ENCODE measurements around the gene PARP4.

DNA sequence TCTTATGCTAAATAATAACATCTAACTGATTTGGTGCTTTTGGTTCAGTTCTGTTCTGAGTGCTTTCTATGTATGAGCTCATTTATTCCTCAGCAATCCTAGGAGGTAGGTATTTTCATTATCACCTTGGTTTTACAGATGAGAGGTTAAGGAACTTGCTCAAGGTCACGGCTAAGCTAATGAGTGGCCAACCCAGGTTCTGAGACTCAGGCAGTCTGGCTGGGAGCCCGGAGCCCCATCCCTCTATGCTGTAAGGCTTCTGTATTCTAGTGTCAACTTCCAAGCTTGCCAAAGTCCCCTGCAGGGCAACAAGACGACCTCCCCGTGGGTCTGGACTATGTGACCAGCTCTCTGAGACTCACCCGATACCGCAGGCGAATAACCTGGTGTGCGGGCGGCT, 60.5 kb downstream of the PARP4 start:
- TF ChIP-seq EZH2 (IDR thresholded peaks at IDR 0.05; ENCODE audit: borderline replicate concordance, low read depth, low read length, severe bottlenecking), result no peak
- TF ChIP-seq POLR2A (IDR thresholded peaks at IDR 0.05; ENCODE audit: low read depth, low read length), result no peak
- TF ChIP-seq, protein P1, sequence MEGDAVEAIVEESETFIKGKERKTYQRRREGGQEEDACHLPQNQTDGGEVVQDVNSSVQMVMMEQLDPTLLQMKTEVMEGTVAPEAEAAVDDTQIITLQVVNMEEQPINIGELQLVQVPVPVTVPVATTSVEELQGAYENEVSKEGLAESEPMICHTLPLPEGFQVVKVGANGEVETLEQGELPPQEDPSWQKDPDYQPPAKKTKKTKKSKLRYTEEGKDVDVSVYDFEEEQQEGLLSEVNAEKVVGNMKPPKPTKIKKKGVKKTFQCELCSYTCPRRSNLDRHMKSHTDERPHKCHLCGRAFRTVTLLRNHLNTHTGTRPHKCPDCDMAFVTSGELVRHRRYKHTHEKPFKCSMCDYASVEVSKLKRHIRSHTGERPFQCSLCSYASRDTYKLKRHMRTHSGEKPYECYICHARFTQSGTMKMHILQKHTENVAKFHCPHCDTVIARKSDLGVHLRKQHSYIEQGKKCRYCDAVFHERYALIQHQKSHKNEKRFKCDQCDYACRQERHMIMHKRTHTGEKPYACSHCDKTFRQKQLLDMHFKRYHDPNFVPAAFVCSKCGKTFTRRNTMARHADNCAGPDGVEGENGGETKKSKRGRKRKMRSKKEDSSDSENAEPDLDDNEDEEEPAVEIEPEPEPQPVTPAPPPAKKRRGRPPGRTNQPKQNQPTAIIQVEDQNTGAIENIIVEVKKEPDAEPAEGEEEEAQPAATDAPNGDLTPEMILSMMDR (IDR thresholded peaks at IDR 0.05; ENCODE audit: extremely low read depth in 1 of 2, insufficient read depth in 1 of 2, low read depth in 1 of 2, low read length in 2 of 2), result no peak
- no peak for TF ChIP-seq FOS (IDR thresholded peaks at IDR 0.05; ENCODE audit: borderline replicate concordance, insufficient read depth, low read length)
- TF ChIP-seq POLR2AphosphoS5 (IDR thresholded peaks at IDR 0.05; ENCODE audit: insufficient read depth, low read depth, low read length), result no peak
- TF ChIP-seq, protein P2, sequence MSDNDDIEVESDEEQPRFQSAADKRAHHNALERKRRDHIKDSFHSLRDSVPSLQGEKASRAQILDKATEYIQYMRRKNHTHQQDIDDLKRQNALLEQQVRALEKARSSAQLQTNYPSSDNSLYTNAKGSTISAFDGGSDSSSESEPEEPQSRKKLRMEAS (IDR thresholded peaks at IDR 0.05; ENCODE audit: insufficient read depth, insufficient read length), result no peak

All from endothelial cell of umbilical vein (primary cell).